ENCODE results near the gene NMNAT2.

DNA sequence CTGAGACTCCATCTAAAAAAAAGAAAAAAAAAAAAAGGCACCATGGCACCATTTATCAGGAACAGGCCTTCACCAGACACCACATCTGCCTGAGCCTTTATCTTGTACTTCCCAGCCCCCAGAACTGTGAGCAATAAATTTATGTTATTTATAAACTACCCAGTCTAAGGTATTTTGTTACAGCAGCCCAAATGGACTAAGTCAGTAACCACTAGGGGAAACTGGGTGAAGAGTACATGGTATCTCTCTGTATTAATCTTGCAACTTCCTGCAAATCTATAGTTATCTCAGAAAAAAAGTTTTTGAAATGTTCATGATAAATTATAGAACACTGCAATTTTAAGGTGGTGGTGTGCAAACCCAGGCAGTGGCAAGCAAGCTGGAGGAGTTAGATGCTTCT lies 117.8 kb downstream of the NMNAT2 start:
- TF ChIP-seq POLR2A (IDR thresholded peaks at IDR 0.05) (no peak), POLR2AphosphoS5 (IDR thresholded peaks at IDR 0.05) (no peak)
- TF ChIP-seq, protein P1, sequence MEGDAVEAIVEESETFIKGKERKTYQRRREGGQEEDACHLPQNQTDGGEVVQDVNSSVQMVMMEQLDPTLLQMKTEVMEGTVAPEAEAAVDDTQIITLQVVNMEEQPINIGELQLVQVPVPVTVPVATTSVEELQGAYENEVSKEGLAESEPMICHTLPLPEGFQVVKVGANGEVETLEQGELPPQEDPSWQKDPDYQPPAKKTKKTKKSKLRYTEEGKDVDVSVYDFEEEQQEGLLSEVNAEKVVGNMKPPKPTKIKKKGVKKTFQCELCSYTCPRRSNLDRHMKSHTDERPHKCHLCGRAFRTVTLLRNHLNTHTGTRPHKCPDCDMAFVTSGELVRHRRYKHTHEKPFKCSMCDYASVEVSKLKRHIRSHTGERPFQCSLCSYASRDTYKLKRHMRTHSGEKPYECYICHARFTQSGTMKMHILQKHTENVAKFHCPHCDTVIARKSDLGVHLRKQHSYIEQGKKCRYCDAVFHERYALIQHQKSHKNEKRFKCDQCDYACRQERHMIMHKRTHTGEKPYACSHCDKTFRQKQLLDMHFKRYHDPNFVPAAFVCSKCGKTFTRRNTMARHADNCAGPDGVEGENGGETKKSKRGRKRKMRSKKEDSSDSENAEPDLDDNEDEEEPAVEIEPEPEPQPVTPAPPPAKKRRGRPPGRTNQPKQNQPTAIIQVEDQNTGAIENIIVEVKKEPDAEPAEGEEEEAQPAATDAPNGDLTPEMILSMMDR (IDR thresholded peaks at IDR 0.05): no peak
